Activated T-helper 2 cell treated with anti-CD3 and anti-CD28 coated beads, Interferon-gamma antibody, Interleukin-2, Interleukin-4, amounts not matched to agents 10 μg/mL and 5 μg/mL and 100 μg/mL, durations not matched to agents 14 hours and 24 hours and 36 hours (primary cell): Measurements from ENCODE around the gene DPH2. TPM values are rescaled to one million over a fixed set of nuclear protein-coding genes. Genes with fewer than 3 reads are reported as not detected.

Source experiments
- DNase-seq: peaks from one replicate; pipeline ENCODE4 v3.0.0; 2021; ENCODE audit warnings: low spot score
- H3K27ac Mint-ChIP-seq: one replicate; pipeline ENCODE4 v1.8.0; 2021; ENCODE audit warnings: mixed read lengths
- H3K27me3 Mint-ChIP-seq: one replicate; pipeline ENCODE4 v1.8.0; 2021; ENCODE audit warnings: low read depth, mixed read lengths
- H3K36me3 Mint-ChIP-seq: one replicate; pipeline ENCODE4 v1.8.0; 2021; ENCODE audit warnings: low read depth, mixed read lengths
- H3K4me1 Mint-ChIP-seq: one replicate; pipeline ENCODE4 v1.8.0; 2021; ENCODE audit warnings: low read depth, mixed read lengths
- H3K4me3 Mint-ChIP-seq: one replicate; pipeline ENCODE4 v1.8.0; 2021; ENCODE audit warnings: low read depth, mild to moderate bottlenecking, moderate library complexity, mixed read lengths
- H3K9me3 Mint-ChIP-seq: one replicate; pipeline ENCODE4 v1.8.0; 2021; ENCODE audit warnings: mixed read lengths
- intact Hi-C: fragments of 100-400 bp; cut with micrococcal nuclease; formaldehyde crosslinking; loops from one replicate; pipeline ENCODE4 v1.15.1; 2023
- total RNA-seq: library from RNA; stranded (reverse); gene quantifications from 2 replicates; pipeline ENCODE4 v1.2.3, GENCODE V29; 2022

DPH2 gene
- total RNA-seq, 1 donor from 2014 or later, result 48.2 TPM

GRCh38 chr1:43994794-43995790 lies 25.3 kb downstream of the DPH2 start:
- Mint-ChIP-seq H3K27me3 (peaks cover 3% of the 10 kb centered on the region), H3K4me1 (peaks cover 8% of the 10 kb centered on the region), H3K9me3 (no peaks in the 10 kb centered on the region), H3K36me3 (no peaks in the 10 kb centered on the region), H3K4me3 (no peak overlapping the region), H3K27ac (no peak overlapping the region)
- intact Hi-C loops, result loop anchor here (5.0 kb wide), 1 partner anchor 37 kb away; the partner anchor contains the start of gene SLC6A9
- no peak for DNase-seq

DNA sequence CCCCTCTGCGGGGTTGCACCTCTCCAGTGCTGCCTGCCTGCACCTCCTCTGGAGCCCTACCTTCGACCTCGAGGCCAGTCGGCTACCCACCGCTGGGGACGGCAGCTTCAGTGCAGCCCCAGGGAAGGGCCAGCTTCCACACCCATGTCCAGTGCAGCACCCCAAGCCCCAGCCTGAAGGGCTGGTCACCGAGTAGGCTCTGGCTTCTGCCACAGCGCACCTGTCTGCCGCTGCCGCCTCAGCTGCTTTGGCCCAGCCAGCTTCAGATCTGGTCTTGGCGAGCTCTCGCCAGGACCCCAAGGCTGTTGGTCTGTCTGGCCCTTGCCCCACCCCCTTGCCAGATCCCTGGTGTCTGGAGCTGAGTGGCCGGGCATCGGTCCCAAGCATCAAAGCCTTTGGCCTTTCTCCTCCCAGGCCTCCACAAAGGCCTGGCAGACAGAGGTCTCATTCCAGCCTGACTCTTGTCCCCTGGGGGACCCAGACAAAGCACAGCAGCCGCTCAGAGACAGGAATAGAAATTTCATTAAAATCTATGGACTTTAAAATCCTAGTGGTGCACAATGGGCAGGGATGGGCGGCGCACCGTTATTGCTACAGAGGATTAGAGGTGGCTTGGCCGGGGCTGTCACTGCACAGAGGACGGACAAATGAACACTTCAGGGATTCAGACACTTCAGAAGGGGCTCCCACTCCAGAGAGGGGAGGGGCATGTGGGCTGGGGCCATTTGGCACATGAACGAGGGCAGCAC lies 26.3 kb downstream of the DPH2 start:
- H3K4me1 Mint-ChIP-seq, result peaks cover 5% of the 10 kb centered on the region
- intact Hi-C loops, result no loop called here
- no peaks in the 10 kb centered on the region for H3K9me3 Mint-ChIP-seq
- no peaks in the 10 kb centered on the region for H3K36me3 Mint-ChIP-seq
- H3K27ac Mint-ChIP-seq, result no peak overlapping the region
- no peak overlapping the region for H3K4me3 Mint-ChIP-seq
- DNase-seq, result no peak
- H3K27me3 Mint-ChIP-seq, result peaks cover 3% of the 10 kb centered on the region

GRCh38 chr1:43996733-43997115 lies 26.9 kb downstream of the DPH2 start:
- no peaks in the 10 kb centered on the region for H3K36me3 Mint-ChIP-seq
- H3K9me3 Mint-ChIP-seq, result no peaks in the 10 kb centered on the region
- peaks cover 3% of the 10 kb centered on the region for H3K27me3 Mint-ChIP-seq
- H3K27ac Mint-ChIP-seq, result no peak overlapping the region
- no peak overlapping the region for H3K4me3 Mint-ChIP-seq
- H3K4me1 Mint-ChIP-seq, result peaks cover 4% of the 10 kb centered on the region
- no peak for DNase-seq
- intact Hi-C loops, result no loop called here

DNA sequence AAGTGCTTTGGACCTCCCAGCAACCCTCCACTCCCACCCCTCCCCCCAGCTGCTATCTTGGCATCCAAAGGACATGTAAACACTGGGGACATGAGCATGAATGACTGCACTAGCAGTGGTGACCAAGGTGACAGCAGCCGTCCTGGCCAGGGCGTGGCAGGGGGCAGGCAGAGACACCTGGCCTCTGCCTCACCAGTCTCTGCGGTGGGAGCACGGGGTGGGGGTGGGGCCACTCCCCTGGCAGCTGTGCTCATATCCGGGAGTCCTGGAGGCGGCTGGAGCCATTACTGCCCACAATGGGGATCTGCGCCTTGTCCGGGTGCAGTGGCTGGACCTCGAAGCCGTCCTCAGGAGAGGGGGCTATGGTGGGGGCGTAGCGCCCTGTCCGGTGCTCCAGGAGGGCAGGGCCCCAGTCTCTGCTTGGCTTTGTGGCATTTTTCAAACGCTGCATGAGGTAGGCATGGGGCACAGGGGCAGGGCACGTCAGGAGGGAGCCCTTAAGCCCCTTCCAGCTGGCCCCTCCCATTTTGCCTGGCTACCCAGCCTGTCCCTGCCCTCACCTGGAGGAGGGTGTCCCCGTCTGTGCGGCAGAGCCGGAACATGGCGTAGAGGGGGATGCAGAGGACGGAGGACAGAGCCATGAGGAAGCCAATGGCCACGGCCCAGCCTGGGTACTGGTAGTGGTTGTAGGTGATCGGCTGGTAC lies 27.6 kb downstream of the DPH2 start:
- peaks cover 4% of the 10 kb centered on the region for H3K4me1 Mint-ChIP-seq
- no peak for DNase-seq
- no peak overlapping the region for H3K4me3 Mint-ChIP-seq
- H3K27me3 Mint-ChIP-seq, result peaks cover 3% of the 10 kb centered on the region
- H3K9me3 Mint-ChIP-seq, result no peaks in the 10 kb centered on the region
- intact Hi-C loops, result no loop called here
- H3K36me3 Mint-ChIP-seq, result no peaks in the 10 kb centered on the region
- no peak overlapping the region for H3K27ac Mint-ChIP-seq

DNA sequence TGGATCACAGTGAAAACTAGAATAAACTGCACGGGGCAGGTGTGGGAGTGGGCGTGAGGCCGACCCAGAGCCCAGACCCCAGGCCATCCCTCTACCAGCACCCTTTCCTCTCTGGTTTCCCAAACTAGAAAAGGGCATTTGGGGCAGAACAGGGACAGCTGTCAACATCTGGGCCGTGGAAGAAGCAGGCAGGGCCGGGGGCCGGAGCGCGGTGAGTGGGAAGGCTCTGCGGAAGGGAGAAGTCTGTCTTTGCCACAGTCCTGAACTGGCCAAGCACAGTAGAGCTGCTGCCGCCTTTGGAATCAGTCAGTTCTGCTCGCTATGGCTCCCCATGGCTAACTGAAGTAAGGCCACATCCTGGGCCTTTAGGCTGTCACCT lies 28.2 kb downstream of the DPH2 start:
- no peak overlapping the region for H3K4me3 Mint-ChIP-seq
- no peaks in the 10 kb centered on the region for H3K9me3 Mint-ChIP-seq
- H3K27ac Mint-ChIP-seq, result no peak overlapping the region
- no peaks in the 10 kb centered on the region for H3K36me3 Mint-ChIP-seq
- no peak for DNase-seq
- intact Hi-C loops, result no loop called here
- no peaks in the 10 kb centered on the region for H3K27me3 Mint-ChIP-seq
- no peaks in the 10 kb centered on the region for H3K4me1 Mint-ChIP-seq

DNA sequence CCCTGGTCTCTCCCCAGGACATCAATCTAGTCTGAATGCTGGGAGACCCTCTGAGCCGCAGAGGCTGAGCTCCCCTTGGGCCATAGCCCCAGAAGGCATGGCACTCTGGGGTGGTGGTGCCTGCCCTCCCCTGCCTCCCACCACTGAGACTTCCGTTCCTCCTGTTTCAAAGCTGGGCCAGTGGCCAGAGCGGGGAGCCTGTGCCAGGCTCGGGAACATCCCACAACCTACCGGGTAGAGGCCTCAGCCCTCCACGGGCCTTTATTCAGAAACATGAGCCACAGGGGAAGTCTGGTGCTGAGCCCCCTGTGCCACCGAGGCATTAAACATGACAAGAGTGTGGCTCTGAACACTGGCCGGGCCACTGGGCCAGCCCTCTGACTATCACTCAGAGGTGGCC lies 29.6 kb downstream of the DPH2 start:
- no peak overlapping the region for H3K4me3 Mint-ChIP-seq
- H3K4me1 Mint-ChIP-seq, result no peaks in the 10 kb centered on the region
- H3K27ac Mint-ChIP-seq, result no peak overlapping the region
- intact Hi-C loops, result no loop called here
- H3K36me3 Mint-ChIP-seq, result no peaks in the 10 kb centered on the region
- no peaks in the 10 kb centered on the region for H3K27me3 Mint-ChIP-seq
- DNase-seq, result no peak
- no peaks in the 10 kb centered on the region for H3K9me3 Mint-ChIP-seq

DNA sequence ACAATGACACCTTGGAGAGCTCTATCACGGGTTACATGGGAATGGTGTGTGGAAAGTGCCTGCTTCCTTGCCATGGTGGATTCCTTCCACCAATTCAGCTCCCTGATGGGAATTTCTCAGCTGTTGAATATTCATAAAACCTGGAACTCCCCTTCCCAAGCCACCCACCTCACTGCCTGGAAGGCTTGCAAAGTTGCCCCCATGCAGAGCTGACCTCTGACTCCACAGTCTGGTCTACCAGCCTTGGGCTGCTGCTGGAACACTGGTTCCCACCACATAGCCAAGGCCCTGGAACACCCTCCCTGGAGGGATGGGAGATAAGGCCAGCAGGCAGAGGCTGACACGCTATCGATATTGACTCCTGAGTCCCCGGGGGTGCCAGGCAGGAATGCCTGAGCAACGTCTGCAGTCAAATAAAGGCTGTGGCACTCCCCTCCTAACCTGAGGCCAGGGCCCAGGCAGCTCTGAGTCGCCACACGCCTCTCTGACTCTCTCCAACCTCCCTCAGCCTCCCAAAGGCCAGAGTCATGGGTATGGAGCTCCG lies 30.4 kb downstream of the DPH2 start:
- intact Hi-C loops, result no loop called here
- no peak for DNase-seq
- Mint-ChIP-seq H3K27me3 (no peaks in the 10 kb centered on the region), H3K27ac (no peak overlapping the region), H3K4me1 (no peaks in the 10 kb centered on the region), H3K9me3 (no peaks in the 10 kb centered on the region), H3K4me3 (no peak overlapping the region), H3K36me3 (no peaks in the 10 kb centered on the region)

GRCh38 chr1:44002165-44002564 lies 32.4 kb downstream of the DPH2 start:
- Mint-ChIP-seq H3K36me3 (no peaks in the 10 kb centered on the region), H3K9me3 (no peaks in the 10 kb centered on the region), H3K27ac (no peak overlapping the region), H3K4me3 (no peak overlapping the region), H3K4me1 (no peaks in the 10 kb centered on the region), H3K27me3 (no peaks in the 10 kb centered on the region)
- intact Hi-C loops, result no loop called here
- DNase-seq, result no peak

- Mint-ChIP-seq H3K27ac (no peak overlapping the region), H3K9me3 (no peaks in the 10 kb centered on the region), H3K4me1 (no peaks in the 10 kb centered on the region), H3K4me3 (no peak overlapping the region), H3K36me3 (no peaks in the 10 kb centered on the region), H3K27me3 (no peaks in the 10 kb centered on the region)
- intact Hi-C loops, result no loop called here
- DNase-seq, result no peak
These were observed 32.9 kb downstream of the DPH2 start for GRCh38 chr1:44002606-44003157.

DNA sequence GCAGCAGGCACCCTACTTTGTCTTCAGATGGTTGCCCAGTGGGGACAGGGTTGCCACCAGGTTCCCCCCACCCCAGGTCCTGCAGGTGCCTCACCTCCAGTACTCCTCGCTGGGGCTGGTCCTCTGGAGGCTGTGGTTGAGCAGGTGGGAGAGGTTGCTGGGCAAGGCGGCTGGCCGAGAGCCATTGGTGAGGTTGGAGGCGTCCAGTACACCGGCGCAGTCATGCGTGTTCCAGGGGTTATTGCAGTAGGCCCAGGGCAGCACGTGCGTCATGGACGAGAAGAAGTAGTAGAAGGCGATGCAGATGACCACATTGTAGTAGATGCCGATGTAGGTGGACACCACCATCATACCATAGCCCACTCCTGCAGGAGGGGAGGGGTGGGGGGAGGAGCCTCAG lies 38.4 kb downstream of the DPH2 start:
- Mint-ChIP-seq H3K4me1 (peaks cover 2% of the 10 kb centered on the region), H3K27ac (no peak overlapping the region), H3K36me3 (no peaks in the 10 kb centered on the region), H3K4me3 (no peak overlapping the region), H3K27me3 (no peaks in the 10 kb centered on the region), H3K9me3 (no peaks in the 10 kb centered on the region)
- no peak for DNase-seq
- intact Hi-C loops, result no loop called here

- intact Hi-C loops, result no loop called here
- H3K4me1 Mint-ChIP-seq, result peaks cover 2% of the 10 kb centered on the region
- no peaks in the 10 kb centered on the region for H3K9me3 Mint-ChIP-seq
- no peak overlapping the region for H3K27ac Mint-ChIP-seq
- no peak for DNase-seq
- H3K27me3 Mint-ChIP-seq, result no peaks in the 10 kb centered on the region
- no peak overlapping the region for H3K4me3 Mint-ChIP-seq
- H3K36me3 Mint-ChIP-seq, result no peaks in the 10 kb centered on the region
These were observed 41.2 kb downstream of the DPH2 start for GRCh38 chr1:44010935-44011471.

- H3K4me3 Mint-ChIP-seq, result no peak overlapping the region
- no peaks in the 10 kb centered on the region for H3K36me3 Mint-ChIP-seq
- no peaks in the 10 kb centered on the region for H3K27me3 Mint-ChIP-seq
- no peaks in the 10 kb centered on the region for H3K9me3 Mint-ChIP-seq
- intact Hi-C loops, result no loop called here
- DNase-seq, result no peak
- H3K4me1 Mint-ChIP-seq, result peaks cover 2% of the 10 kb centered on the region
- no peak overlapping the region for H3K27ac Mint-ChIP-seq
These were observed 42.6 kb downstream of the DPH2 start for GRCh38 chr1:44012404-44012803.
